ENCODE data around the gene ISL2.

The ISL2 gene

GRCh38 chr15:76337696-76338485, 1.3 kb downstream of the ISL2 start:
- WGBS = 3% methylated on average over 75 of the region's 89 CpGs
- Histone ChIP-seq H3K9me3 (ENCODE audit: control insufficient read depth, low read length) (no peaks in the 10 kb centered on the region), H3K36me3 (ENCODE audit: control insufficient read depth in 1 of 2, insufficient read depth in 2 of 2, low read depth in 1 of 2, low read length in 2 of 2) (no peaks in the 10 kb centered on the region), H3K23ac (ENCODE audit: low read length in 2 of 2) (peak overlapping the region in 1 of 2 experiments; percentile 86), H3K4ac (ENCODE audit: low read depth in 1 of 2, low read length in 2 of 2) (no peak overlapping the region), H2BK5ac (ENCODE audit: low read depth, low read length, poor library complexity, severe bottlenecking) (no peak overlapping the region), H2AFZ (ENCODE audit: low read depth, low read length) (no peak overlapping the region), H3K4me2 (ENCODE audit: low read length, poor library complexity, severe bottlenecking) (peak overlapping the region; percentile 55), H2AK5ac (ENCODE audit: low read length, severe bottlenecking) (no peak overlapping the region), H4K91ac (ENCODE audit: low read length) (peak overlapping the region; percentile 60), H3K79me1 (replicated peaks; ENCODE audit: low read length, poor library complexity, severe bottlenecking) (no peaks in the 10 kb centered on the region), H3K18ac (ENCODE audit: low read depth in 1 of 2, low read length in 2 of 2) (no peak overlapping the region), H2BK12ac (ENCODE audit: low read length in 2 of 2) (no peak overlapping the region), H3K27ac (ENCODE audit: low read length, poor library complexity, severe bottlenecking) (no peak overlapping the region), H2BK15ac (ENCODE audit: low read depth, poor library complexity, severe bottlenecking) (no peak overlapping the region), H3K4me3 (ENCODE audit: insufficient read depth in 1 of 2, low read depth in 1 of 2, low read length in 2 of 2) (peak overlapping the region in 1 of 2 experiments; percentile 23), H3K4me1 (ENCODE audit: control insufficient read depth, insufficient read depth, low read depth, low read length) (peaks cover 47% of the 10 kb centered on the region), H3K27me3 (ENCODE audit: control insufficient read depth in 1 of 2, insufficient read depth in 1 of 2, low read length in 2 of 2) (peaks cover 78 to 99% of the 10 kb centered on the region in 2 experiments), H4K8ac (ENCODE audit: low read length) (no peak overlapping the region), H3K14ac (ENCODE audit: low read length in 2 of 2) (no peak overlapping the region), H2BK120ac (ENCODE audit: low read depth, low read length) (no peak overlapping the region), H3K9ac (ENCODE audit: low read length) (no peak overlapping the region)
- DNase-seq = peak; percentile 35

- peak overlapping the region; percentile 39 for H3K4me2 ChIP-seq (ENCODE audit: low read length, poor library complexity, severe bottlenecking)
- H3K18ac ChIP-seq (ENCODE audit: low read depth in 1 of 2, low read length in 2 of 2) = no peak overlapping the region
- no peak overlapping the region for H3K4me3 ChIP-seq (ENCODE audit: insufficient read depth in 1 of 2, low read depth in 1 of 2, low read length in 2 of 2)
- H3K4me1 ChIP-seq (ENCODE audit: control insufficient read depth, insufficient read depth, low read depth, low read length) = peaks cover 49% of the 10 kb centered on the region
- 10% methylated on average over 25 of the region's 26 CpGs for WGBS
- H3K27me3 ChIP-seq (ENCODE audit: control insufficient read depth in 1 of 2, insufficient read depth in 1 of 2, low read length in 2 of 2) = peaks cover 86 to 99% of the 10 kb centered on the region in 2 experiments
- no peak overlapping the region for H4K8ac ChIP-seq (ENCODE audit: low read length)
- H2AFZ ChIP-seq (ENCODE audit: low read depth, low read length) = no peak overlapping the region
- no peak overlapping the region for H2BK15ac ChIP-seq (ENCODE audit: low read depth, poor library complexity, severe bottlenecking)
- H3K4ac ChIP-seq (ENCODE audit: low read depth in 1 of 2, low read length in 2 of 2) = no peak overlapping the region
- DNase-seq = no peak
- no peak overlapping the region for H2AK5ac ChIP-seq (ENCODE audit: low read length, severe bottlenecking)
- H2BK5ac ChIP-seq (ENCODE audit: low read depth, low read length, poor library complexity, severe bottlenecking) = no peak overlapping the region
- H2BK12ac ChIP-seq (ENCODE audit: low read length in 2 of 2) = no peak overlapping the region
- H3K23ac ChIP-seq (ENCODE audit: low read length in 2 of 2) = no peak overlapping the region
- H3K36me3 ChIP-seq (ENCODE audit: control insufficient read depth in 1 of 2, insufficient read depth in 2 of 2, low read depth in 1 of 2, low read length in 2 of 2) = no peaks in the 10 kb centered on the region
- H2BK120ac ChIP-seq (ENCODE audit: low read depth, low read length) = no peak overlapping the region
- H3K9me3 ChIP-seq (ENCODE audit: control insufficient read depth, low read length) = no peaks in the 10 kb centered on the region
- H3K9ac ChIP-seq (ENCODE audit: low read length) = no peak overlapping the region
- H3K79me1 ChIP-seq (replicated peaks; ENCODE audit: low read length, poor library complexity, severe bottlenecking) = no peaks in the 10 kb centered on the region
- H3K27ac ChIP-seq (ENCODE audit: low read length, poor library complexity, severe bottlenecking) = no peak overlapping the region
- H3K14ac ChIP-seq (ENCODE audit: low read length in 2 of 2) = no peak overlapping the region
- H4K91ac ChIP-seq (ENCODE audit: low read length) = no peak overlapping the region
Observed at GRCh38 chr15:76338486-76339304, 2.1 kb downstream of the ISL2 start.

GRCh38 chr15:76339305-76340197, 3.0 kb downstream of the ISL2 start:
- Histone ChIP-seq H3K18ac (ENCODE audit: low read depth in 1 of 2, low read length in 2 of 2) (no peak overlapping the region), H2AK5ac (ENCODE audit: low read length, severe bottlenecking) (no peak overlapping the region), H3K23ac (ENCODE audit: low read length in 2 of 2) (peak overlapping the region in 1 of 2 experiments; percentile 67), H3K4me2 (ENCODE audit: low read length, poor library complexity, severe bottlenecking) (peak overlapping the region; percentile 30), H3K27ac (ENCODE audit: low read length, poor library complexity, severe bottlenecking) (no peak overlapping the region), H3K4me1 (ENCODE audit: control insufficient read depth, insufficient read depth, low read depth, low read length) (peaks cover 47% of the 10 kb centered on the region), H3K9me3 (ENCODE audit: control insufficient read depth, low read length) (no peaks in the 10 kb centered on the region), H2AFZ (ENCODE audit: low read depth, low read length) (no peak overlapping the region), H3K4me3 (ENCODE audit: insufficient read depth in 1 of 2, low read depth in 1 of 2, low read length in 2 of 2) (peak overlapping the region; percentile 14 to 47), H3K79me1 (replicated peaks; ENCODE audit: low read length, poor library complexity, severe bottlenecking) (no peaks in the 10 kb centered on the region), H2BK15ac (ENCODE audit: low read depth, poor library complexity, severe bottlenecking) (no peak overlapping the region), H3K36me3 (ENCODE audit: control insufficient read depth in 1 of 2, insufficient read depth in 2 of 2, low read depth in 1 of 2, low read length in 2 of 2) (no peaks in the 10 kb centered on the region), H4K91ac (ENCODE audit: low read length) (no peak overlapping the region), H2BK120ac (ENCODE audit: low read depth, low read length) (no peak overlapping the region), H3K4ac (ENCODE audit: low read depth in 1 of 2, low read length in 2 of 2) (no peak overlapping the region), H2BK12ac (ENCODE audit: low read length in 2 of 2) (no peak overlapping the region), H4K8ac (ENCODE audit: low read length) (no peak overlapping the region), H3K27me3 (ENCODE audit: control insufficient read depth in 1 of 2, insufficient read depth in 1 of 2, low read length in 2 of 2) (peaks cover 91 to 99% of the 10 kb centered on the region in 2 experiments), H3K14ac (ENCODE audit: low read length in 2 of 2) (no peak overlapping the region), H3K9ac (ENCODE audit: low read length) (no peak overlapping the region), H2BK5ac (ENCODE audit: low read depth, low read length, poor library complexity, severe bottlenecking) (no peak overlapping the region)
- DNase-seq = peak; percentile 68
- 3% methylated on average over 48 of the region's 48 CpGs for WGBS
